Esophagus squamous epithelium (tissue), 4 donors: ENCODE measurements around the gene APOA4.

Experiments used
- CTCF ChIP-seq, 6 experiments: fragments of 450-650 bp in 4 of 6; fragments of 200-600 bp in 2 of 6; sonication (generic) in 2 of 6; IDR thresholded peaks; one replicate each; pipeline ENCODE4 v1.5.1; 2016 to 2019; ENCODE audit warnings: antibody characterized with exemption in 6 of 6, mild to moderate bottlenecking in 4 of 6, moderate library complexity in 4 of 6
- POLR2A ChIP-seq, 4 donors: fragments of 450-650 bp; IDR thresholded peaks; one replicate each; pipeline ENCODE4 v1.6.1; 2017; ENCODE audit warnings: antibody characterized with exemption in 4 of 4, mild to moderate bottlenecking in 4 of 4, moderate library complexity in 3 of 4

GRCh38 chr11:116786966-116787365, 36.1 kb downstream of the APOA4 start:
- TF ChIP-seq CTCF (IDR thresholded peaks at IDR 0.05) = no peak
- no peak for TF ChIP-seq POLR2A (IDR thresholded peaks at IDR 0.05)
